ENCODE results near the gene PPP3CA.

DNA sequence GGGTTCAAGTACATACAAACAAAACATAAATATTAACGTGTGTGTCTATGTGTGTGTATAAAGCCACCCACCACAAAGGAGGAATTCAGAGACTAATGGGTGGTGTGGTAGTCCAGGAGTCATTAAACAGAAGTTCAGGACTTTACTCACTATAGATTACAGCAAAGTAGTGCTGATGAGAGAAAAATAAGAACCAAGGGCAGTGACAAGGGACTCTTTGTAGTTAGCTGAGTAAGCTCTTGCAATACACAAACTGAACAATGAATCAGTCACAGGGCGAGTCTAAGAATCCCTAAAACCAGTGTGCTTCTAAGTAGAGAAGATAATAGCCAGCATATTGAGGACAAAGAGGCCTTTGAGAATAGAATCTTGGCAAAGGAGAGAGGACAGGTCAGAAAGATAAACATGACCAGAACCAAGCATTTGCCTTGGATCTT is 232.4 kb downstream of the PPP3CA start:
- TF ChIP-seq, protein P1, sequence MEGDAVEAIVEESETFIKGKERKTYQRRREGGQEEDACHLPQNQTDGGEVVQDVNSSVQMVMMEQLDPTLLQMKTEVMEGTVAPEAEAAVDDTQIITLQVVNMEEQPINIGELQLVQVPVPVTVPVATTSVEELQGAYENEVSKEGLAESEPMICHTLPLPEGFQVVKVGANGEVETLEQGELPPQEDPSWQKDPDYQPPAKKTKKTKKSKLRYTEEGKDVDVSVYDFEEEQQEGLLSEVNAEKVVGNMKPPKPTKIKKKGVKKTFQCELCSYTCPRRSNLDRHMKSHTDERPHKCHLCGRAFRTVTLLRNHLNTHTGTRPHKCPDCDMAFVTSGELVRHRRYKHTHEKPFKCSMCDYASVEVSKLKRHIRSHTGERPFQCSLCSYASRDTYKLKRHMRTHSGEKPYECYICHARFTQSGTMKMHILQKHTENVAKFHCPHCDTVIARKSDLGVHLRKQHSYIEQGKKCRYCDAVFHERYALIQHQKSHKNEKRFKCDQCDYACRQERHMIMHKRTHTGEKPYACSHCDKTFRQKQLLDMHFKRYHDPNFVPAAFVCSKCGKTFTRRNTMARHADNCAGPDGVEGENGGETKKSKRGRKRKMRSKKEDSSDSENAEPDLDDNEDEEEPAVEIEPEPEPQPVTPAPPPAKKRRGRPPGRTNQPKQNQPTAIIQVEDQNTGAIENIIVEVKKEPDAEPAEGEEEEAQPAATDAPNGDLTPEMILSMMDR (IDR thresholded peaks at IDR 0.05) = no peak
- no peak for TF ChIP-seq POLR2A (IDR thresholded peaks at IDR 0.05)
